Activated gamma-delta T cell (primary cell): ENCODE data around the gene RBM39.
A peak's percentile ranks its signal among the peaks of the same experiment; 100 is the strongest.
"Not testable (repeated sequence)": the region's sequence is repeated elsewhere in the genome, so short reads cannot be mapped to it uniquely, and the experiment has no call there.

Source experiments
- DNase-seq: peaks from one replicate; lab custom pipeline; 2025; lab: John Stamatoyannopoulos, UW

RBM39 gene

DNA sequence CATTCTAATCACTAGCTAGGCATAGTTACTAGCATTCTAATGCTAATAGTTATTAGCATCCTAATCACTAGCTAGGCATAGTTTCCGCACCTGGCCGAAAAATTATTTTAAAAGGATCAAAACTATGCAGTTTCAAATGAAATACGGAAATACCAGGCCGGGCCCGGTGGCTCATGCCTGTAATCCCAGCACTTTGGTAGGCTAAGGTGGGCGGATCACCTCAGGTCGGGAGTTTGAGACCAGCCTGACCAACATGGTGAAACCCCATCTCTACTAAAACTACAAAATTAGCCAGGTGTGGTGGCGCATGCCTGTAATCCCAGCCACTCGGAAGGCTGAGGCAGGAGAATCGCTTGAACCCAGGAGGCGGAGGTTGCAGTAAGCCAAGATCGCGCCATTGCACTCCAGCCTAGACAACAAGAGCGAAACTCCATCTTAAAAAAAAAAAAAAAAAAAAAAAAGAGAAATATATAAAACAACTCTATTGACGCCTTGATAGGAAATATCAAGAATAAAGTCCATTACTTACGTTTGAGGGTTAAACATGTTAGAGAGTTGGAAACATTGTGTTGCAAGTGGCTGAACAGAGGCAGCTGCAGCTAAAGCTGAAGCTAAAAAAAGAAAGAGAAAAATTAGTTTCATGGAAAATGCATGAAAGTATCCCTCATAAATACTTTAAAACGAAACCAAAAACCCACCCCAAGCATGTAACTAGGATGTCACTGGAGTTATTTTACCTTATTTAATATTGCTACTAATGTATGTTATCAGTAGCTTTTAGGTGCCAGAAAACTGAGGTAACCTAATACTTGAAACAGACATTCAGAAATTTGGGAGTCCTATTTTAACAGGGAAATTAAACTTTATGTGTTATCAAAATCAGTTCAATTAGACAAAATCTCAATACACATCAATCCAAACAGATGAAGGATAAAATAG, 35.2 kb downstream of the RBM39 start:
- not testable (repeated sequence) for DNase-seq

DNA sequence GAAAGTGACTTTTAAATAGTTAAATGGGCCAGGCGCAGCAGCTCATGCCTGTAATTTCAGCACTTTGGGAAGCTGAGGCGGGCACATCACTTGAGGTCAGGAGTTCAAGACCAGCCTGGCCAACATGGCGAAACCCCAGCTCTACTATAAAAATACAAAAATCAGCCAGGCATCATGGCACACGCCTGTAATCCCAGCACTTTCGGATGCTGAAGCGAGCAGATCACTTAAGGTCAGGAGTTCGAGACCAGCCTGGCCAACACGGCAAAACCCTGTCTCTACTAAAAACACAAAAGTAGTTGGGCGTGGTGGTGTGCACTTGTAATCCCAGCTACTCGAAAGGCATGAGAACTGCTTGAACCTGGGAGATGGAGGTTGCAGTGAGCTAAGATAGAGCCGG, 36.2 kb downstream of the RBM39 start:
- not testable (repeated sequence) for DNase-seq

DNA sequence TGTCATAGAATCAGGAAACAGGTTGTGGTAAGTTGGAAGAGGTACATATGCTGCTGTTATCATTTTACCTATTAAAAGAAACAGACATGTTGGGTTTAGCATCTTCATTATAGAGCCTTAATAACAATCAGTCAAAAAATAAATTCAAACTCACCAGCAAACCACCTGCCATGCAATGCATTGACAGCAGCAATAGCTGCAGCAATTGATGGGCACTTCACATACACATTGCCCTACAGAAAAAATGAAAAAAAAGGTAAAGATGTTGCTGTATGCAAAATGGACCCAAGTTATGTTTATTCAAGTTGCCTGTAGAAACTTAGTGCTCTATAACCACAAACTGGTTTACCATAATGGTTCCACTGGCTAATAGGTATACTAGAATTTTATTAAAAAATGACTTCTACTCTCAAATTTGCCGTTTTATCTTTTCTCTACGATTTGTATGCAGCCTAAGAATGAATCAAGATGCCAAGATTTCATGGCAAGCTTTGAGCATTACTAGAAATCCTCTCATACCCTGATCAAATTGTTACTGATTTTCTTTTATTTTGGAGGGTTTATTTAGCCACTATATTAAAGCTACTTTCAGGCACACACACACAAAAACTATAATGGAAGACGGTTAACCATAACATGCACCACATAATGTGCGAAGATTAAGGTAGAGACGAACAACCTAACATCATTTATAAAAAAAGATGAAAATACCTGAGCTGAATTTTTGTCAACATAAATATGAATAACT, 37.4 kb downstream of the RBM39 start:
- DNase-seq: no peak

DNA sequence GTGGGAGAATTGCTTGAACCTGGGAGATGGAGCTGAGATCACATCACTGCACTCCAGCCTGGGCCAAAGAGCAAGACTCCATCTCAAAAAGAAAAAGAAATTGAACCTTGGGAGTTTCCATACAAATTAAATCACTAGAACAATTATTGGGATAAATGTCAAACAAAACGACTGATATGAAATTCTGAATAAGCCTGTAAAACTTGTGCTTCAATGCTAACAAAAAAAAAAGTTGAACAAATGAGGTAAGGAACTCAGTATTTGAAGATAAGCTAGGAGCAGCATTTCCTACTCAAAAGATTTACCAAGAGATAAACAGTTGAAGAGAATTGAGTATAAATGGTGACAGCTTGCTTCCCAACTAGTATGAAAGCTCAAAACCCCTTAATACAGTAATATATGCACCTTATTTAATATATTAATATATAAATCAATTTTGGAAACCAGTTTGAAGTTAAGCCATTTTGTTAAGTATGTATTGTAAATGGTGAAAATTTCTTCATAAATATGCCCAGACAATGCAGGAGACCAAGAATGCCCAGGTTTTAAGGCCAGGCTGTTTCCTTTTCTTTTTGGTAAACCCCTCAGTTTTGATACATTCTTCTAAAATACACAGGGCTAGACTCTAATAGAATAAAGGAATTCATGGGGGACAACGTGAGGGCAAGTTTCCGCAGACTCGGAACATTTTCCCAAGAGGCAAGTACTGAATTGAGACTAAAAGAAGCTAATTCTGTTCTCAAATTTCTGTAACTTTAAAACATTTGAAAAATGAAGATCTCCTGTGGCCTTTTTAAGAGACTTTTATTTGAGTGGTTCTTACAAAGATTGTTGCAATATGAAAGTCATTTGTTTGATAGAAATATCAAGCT, 39.0 kb downstream of the RBM39 start:
- no peak for DNase-seq

DNA sequence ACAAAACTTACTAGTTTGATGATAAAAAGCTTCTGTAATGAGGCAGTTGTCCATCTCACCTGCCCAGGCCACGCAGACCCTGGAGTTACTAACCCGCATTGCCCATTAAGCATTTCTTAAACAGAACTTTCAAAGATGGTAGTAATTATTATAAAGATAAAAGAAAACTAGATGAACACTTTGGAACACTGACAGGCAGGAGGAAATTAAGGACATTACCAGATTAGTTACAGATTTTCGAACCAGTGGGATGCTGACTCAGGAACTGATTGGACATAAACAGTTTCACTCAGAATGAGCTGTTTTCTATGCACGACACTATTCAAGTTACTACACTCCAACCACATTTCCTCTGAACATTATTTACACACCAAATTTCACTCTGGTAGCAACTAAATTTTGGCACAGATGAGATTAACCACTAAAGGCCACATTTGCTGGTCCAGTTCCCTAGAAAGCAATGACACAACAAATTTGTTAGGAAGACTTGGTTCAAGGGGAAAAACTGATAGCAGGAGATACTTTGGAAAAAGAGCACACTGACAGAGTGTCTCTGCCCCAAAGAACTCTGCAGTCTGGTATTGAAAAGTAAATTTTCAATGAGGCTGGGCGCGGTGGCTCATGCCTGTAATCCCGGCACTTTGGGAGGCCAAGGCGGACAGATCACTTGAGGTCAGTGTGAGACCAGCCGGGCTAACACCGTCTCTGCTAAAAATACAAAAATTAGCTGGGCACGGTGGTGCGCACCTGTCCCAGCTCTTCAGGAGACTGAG, 39.8 kb downstream of the RBM39 start:
- no peak for DNase-seq

DNA sequence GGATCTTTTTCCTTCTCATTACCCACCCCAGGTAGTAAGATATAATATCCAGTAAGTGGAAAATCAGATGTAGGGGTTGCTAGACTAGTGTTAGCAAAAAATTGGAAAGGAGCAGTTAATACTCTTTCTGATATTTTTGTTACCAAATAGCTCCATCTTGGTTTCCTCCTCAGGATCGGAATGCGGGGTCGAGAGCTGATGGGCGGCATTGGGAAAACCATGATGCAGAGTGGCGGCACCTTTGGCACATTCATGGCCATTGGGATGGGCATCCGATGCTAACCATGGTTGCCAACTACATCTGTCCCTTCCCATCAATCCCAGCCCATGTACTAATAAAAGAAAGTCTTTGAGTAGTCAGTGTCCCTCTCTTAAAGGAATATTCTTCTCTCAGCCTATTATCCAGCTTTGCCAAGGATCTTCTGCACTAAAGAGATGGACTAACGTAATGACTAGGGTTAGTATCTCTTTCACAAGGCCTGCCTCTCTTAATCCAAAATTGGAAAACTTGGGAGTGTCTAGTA, 41.4 kb downstream of the RBM39 start:
- DNase-seq: no peak

DNA sequence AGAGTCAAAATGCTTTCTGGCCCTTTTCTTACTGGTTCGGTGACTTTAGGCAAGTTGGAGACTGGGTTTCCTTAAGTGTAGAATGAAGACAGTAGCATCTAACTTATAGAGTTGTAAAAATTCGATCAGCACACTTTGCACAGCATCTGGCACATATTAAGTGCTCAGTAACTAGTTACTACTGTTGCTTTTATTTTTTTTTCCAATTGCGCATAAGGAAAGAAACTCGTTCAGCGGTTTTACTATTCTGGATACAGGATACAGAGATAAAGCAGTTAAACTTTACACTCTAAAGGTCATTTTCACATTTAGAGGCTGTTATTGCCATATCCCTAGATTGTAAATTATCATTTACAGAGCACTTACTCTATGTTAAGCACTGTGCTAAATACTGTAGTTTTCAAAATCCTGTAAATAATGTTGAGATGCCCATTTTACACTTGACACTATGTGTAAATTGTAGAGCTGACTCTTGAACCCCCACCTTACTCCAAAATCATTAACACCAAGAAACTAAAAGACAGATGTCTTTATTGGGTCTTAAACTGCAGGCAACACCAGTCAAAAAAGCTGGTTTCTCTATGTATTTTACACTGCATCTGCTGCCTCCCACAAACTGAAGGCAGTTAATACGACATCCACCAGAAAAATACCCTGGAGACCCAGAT, 42.0 kb downstream of the RBM39 start:
- no peak for DNase-seq

GRCh38 chr20:35699127-35699956, 42.7 kb downstream of the RBM39 start, which contains the start of the genes NFS1 and ROMO1:
Gene NFS1, minus strand, starts transcription at chr20:35699352. Its CDS starts 64 bp downstream, at chr20:35699288.
Gene ROMO1, plus strand, starts transcription at chr20:35699405. Its CDS starts 228 bp downstream, at chr20:35699633.
- peak; percentile 79 for DNase-seq

DNA sequence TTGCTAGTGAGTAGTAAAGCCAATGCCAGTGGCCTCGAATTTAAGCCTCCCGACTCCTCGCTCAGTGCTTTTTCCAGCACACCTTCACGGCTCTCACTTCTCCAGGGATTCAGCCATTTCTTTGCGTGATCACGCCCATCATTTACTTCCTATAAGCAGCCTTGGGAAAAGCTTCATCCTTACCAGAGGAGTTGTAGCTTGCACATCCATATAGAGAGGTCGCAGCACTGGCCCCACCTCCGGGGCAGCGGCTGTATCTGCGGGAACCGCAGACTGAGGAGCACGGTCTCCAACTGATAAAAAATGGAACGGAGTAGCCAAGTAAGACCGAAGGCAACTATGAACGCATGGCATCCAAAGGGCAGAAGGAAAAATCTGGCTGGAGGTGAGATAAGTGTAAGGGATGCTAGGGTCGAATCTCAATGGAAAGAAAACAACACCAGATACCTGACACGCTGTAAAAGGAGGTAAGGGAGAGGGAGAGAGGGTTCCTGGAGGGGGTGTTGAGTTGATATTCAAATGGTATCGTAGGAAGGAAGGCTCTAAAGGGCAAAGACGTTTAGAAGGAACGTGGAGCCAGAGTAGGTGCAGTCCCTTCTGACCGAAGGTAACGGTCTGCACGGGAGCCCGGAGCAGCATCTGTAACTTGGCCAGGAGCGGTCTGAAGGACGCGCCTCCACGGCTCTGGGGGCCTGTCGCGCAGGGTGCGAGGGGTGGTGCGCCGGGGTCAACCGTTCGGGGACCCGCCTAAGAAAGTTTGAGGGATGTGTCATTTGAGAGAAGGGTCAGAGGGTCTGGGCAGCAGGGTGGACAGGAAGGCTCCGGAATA, 43.5 kb downstream of the RBM39 start:
- DNase-seq: no peak

- DNase-seq: no peak
Measured at GRCh38 chr20:35697696-35698297, 44.3 kb downstream of the RBM39 start.

DNA sequence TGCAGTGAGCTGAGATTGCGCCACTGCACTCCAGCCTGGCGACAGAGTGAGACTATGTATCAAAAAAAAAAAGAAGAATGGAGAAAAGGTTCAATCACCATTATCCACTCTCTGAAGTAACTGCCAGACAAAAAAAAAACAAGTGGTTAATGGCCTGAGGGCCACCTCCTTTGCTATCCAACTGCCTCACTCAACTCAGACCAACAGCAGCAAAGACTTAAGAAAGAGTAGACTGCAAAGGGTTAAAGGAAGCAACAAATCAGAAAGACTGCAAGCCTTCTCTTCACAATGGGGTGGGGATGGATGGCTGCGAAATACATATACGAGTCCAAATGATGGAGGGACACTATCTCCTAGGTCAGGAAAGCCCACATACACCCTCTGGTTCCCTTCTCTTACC, 46.1 kb downstream of the RBM39 start:
- no peak for DNase-seq

DNA sequence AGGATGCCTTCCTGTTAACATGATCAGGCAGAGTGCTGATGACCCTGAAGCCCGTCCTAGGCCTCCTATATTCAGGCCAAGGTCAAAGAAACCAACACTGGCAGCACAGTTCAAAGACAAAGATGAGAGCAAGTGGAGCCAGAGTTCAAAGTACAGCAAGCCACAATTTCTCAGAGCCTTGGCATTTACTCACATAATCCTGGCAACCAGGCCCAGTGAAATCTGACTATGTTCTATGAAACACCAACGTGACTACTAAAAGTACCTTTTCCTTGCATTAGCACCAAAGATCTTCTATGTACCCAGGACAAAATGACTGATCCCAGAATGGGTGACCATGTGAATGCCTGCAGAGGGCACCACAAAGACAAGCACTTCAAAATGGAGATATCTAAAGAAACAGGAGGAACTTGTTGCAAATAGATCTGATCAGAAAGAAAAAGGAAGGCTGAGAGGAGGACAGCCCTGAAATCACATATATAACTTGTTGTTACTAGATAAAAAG, 46.8 kb downstream of the RBM39 start:
- no peak for DNase-seq

GRCh38 chr20:35690265-35690664, 51.8 kb downstream of the RBM39 start:
- no peak for DNase-seq

- DNase-seq: not testable (repeated sequence)
Measured at GRCh38 chr20:35686872-35687271, 55.2 kb downstream of the RBM39 start.

DNA sequence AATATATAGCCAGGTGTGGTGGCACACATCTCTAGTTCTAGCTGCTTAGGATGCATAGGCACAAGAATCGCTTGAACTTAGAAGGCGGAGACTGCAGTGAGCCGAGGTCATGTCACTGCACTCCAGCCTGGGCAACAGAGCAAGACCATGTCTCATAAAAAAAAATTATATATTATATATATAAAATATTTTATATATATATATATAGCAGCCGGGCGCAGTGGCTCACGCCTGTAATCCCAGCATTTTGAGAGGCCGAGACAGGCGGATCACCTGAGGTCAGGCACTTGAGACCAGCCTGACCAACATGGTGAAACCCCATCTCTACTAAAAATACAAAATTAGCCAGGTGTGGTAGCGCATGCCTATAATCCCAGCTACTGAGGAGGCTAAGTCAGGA, 56.7 kb downstream of the RBM39 start:
- DNase-seq: not testable (repeated sequence)

- no peak for DNase-seq
Measured at GRCh38 chr20:35681960-35682359, 60.1 kb downstream of the RBM39 start.

DNA sequence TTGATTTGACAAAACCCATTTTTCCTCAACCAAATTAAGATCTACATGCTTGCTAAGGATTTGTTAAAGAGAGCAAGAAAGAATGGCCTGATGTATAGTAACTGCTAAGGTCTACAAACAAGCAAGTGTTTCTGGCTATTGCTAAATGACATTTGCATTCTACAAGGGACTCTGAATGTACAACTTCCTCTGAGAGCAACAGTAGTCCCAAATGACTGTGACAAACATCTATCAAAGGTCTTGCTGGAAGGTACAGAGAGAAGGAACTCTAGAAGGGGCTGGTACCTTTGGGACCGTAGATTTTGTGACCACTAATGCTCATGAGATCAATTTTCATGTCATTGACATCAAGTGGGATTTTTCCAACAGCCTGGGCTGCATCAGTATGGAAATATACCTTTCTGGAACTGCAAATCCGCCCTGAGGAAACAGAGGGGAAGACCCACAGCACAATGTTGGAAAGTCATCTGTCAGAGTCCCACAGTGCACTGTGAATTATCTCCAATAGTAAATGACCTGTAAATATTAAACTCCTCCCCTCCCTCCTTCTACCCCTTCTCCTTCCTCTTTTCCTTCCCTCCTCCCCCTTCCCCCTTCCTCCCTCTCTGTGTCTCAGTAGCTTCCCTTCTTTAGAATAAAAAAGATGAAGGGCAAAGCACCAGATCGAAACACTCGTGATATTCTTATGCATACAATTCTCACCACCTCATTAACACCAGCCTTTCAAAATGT, 61.4 kb downstream of the RBM39 start:
- DNase-seq: no peak
